ENCODE measurements around the gene FLRT2. TPM values are rescaled to one million over a fixed set of nuclear protein-coding genes. Genes with fewer than 3 reads are reported as not detected.

Gene FLRT2
- total RNA-seq, 1 experiment from 2014 or later, result 0.43 TPM

DNA sequence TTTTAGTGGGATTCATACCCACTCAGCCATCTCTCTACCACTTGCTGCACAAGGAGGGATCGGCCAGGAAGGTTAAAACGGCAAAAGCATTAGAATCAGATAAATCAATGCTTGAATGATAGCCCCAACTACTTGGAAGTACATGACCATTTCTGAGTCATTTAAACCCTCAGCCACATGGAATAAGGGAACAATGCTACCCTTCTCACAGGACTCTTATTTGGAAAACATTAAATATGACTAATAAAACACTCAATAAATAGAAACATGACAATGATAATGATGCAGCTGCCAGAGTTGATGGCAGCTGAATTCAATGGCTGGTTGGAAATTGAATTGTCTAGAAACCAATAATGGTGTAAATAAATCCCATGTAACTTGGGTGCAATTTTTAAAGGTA, 165.4 kb downstream of the FLRT2 start:
- no peaks in the 10 kb centered on the region for H3K27me3 ChIP-seq (replicated peaks; ENCODE audit: control insufficient read depth, insufficient read depth, low read length)
- H3K27ac Mint-ChIP-seq (ENCODE audit: unreplicated experiment), result no peak overlapping the region
- BruUV-seq (replicated peaks), result no TSS peak
- H3K9me3 ChIP-seq, result no peaks in the 10 kb centered on the region
- TF ChIP-seq, protein P1, sequence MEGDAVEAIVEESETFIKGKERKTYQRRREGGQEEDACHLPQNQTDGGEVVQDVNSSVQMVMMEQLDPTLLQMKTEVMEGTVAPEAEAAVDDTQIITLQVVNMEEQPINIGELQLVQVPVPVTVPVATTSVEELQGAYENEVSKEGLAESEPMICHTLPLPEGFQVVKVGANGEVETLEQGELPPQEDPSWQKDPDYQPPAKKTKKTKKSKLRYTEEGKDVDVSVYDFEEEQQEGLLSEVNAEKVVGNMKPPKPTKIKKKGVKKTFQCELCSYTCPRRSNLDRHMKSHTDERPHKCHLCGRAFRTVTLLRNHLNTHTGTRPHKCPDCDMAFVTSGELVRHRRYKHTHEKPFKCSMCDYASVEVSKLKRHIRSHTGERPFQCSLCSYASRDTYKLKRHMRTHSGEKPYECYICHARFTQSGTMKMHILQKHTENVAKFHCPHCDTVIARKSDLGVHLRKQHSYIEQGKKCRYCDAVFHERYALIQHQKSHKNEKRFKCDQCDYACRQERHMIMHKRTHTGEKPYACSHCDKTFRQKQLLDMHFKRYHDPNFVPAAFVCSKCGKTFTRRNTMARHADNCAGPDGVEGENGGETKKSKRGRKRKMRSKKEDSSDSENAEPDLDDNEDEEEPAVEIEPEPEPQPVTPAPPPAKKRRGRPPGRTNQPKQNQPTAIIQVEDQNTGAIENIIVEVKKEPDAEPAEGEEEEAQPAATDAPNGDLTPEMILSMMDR (IDR thresholded peaks at IDR 0.05; ENCODE audit: insufficient read depth in 1 of 2, low read depth in 1 of 2, low read length in 1 of 2, severe bottlenecking in 1 of 2, unreplicated experiment in 1 of 2), result no peak
- H3K4me1 Mint-ChIP-seq (ENCODE audit: low read depth, unreplicated experiment), result no peaks in the 10 kb centered on the region
- H3K36me3 Mint-ChIP-seq (ENCODE audit: insufficient read depth, unreplicated experiment), result no peaks in the 10 kb centered on the region
- H3K36me3 ChIP-seq (ENCODE audit: control insufficient read depth, insufficient read depth, low read length), result no peaks in the 10 kb centered on the region
- ChIA-PET CTCF (no interaction called here), POLR2A (no interaction called here)
- H3K4me3 Mint-ChIP-seq (ENCODE audit: unreplicated experiment), result no peak overlapping the region
- no peak overlapping the region for H3K4me3 ChIP-seq (ENCODE audit: low read depth, low read length)
- H3K27me3 Mint-ChIP-seq (ENCODE audit: insufficient read depth, unreplicated experiment), result peaks cover 2% of the 10 kb centered on the region
- no peaks in the 10 kb centered on the region for H3K4me1 ChIP-seq
- intact Hi-C loops (cut with micrococcal nuclease; ENCODE audit: unreplicated experiment), result no loop called here
- DNase-seq, result no peak
- H3K9me3 Mint-ChIP-seq (ENCODE audit: unreplicated experiment), result no peaks in the 10 kb centered on the region

DNA sequence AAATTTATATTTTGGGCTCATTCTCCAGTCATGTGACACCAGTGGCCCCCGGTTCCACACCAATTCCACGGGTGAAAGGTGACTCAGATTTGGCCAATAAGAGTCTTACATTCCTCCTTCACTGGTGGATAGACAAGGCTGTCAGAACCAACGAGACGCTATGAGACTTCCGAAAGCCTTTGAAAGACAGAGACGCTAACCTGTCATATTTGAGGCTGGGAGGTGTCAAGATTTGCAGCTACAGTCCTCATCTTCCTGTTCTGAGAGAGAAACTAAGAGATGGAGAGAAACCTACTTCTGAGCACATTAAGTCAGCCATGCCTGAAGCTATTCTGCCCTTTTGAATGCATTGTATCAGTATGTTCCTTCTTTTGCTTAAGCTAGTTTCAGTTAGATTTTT, 171.2 kb downstream of the FLRT2 start:
- Mint-ChIP-seq H3K4me3 (ENCODE audit: unreplicated experiment) (no peak overlapping the region), H3K27ac (ENCODE audit: unreplicated experiment) (no peak overlapping the region), H3K9me3 (ENCODE audit: unreplicated experiment) (no peaks in the 10 kb centered on the region), H3K36me3 (ENCODE audit: insufficient read depth, unreplicated experiment) (no peaks in the 10 kb centered on the region), H3K27me3 (ENCODE audit: insufficient read depth, unreplicated experiment) (peaks cover 8% of the 10 kb centered on the region), H3K4me1 (ENCODE audit: low read depth, unreplicated experiment) (no peaks in the 10 kb centered on the region)
- Histone ChIP-seq H3K27me3 (replicated peaks; ENCODE audit: control insufficient read depth, insufficient read depth, low read length) (no peaks in the 10 kb centered on the region), H3K9me3 (no peaks in the 10 kb centered on the region), H3K4me3 (ENCODE audit: low read depth, low read length) (no peak overlapping the region), H3K36me3 (ENCODE audit: control insufficient read depth, insufficient read depth, low read length) (no peaks in the 10 kb centered on the region), H3K4me1 (no peaks in the 10 kb centered on the region)
- TF ChIP-seq, protein P1 (IDR thresholded peaks at IDR 0.05; ENCODE audit: insufficient read depth in 1 of 2, low read depth in 1 of 2, low read length in 1 of 2, severe bottlenecking in 1 of 2, unreplicated experiment in 1 of 2), result no peak
- intact Hi-C loops (cut with micrococcal nuclease; ENCODE audit: unreplicated experiment), result no loop called here
- CTCF ChIA-PET, result no interaction called here
- no peak for DNase-seq
- no TSS peak for BruUV-seq (replicated peaks)
- POLR2A ChIA-PET, result no interaction called here

DNA sequence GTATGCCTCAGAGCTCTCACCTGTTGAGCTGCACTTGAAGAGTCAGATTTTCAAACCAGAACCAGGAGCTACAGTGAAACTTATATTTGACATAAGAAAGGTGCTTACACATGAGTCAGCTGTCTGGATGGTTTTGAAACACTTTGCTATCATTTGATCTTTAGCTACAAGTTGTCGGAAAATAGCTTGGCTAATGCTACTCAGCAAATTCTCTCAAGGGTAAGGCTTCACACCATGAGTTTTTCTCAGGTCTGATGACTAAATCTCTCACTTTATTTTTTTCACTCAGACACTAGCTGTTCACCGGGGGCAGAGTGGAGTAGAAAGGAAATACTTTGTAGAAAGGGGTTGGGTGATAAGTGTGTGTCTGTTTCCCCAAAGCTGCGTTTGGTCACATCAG, 171.8 kb downstream of the FLRT2 start:
- BruUV-seq (replicated peaks), result no TSS peak
- Histone ChIP-seq H3K36me3 (ENCODE audit: control insufficient read depth, insufficient read depth, low read length) (no peaks in the 10 kb centered on the region), H3K9me3 (no peaks in the 10 kb centered on the region), H3K27me3 (replicated peaks; ENCODE audit: control insufficient read depth, insufficient read depth, low read length) (no peaks in the 10 kb centered on the region), H3K4me1 (no peaks in the 10 kb centered on the region), H3K4me3 (ENCODE audit: low read depth, low read length) (no peak overlapping the region)
- Mint-ChIP-seq H3K27me3 (ENCODE audit: insufficient read depth, unreplicated experiment) (peaks cover 7% of the 10 kb centered on the region), H3K4me1 (ENCODE audit: low read depth, unreplicated experiment) (no peaks in the 10 kb centered on the region), H3K36me3 (ENCODE audit: insufficient read depth, unreplicated experiment) (no peaks in the 10 kb centered on the region), H3K27ac (ENCODE audit: unreplicated experiment) (no peak overlapping the region), H3K4me3 (ENCODE audit: unreplicated experiment) (no peak overlapping the region), H3K9me3 (ENCODE audit: unreplicated experiment) (no peaks in the 10 kb centered on the region)
- intact Hi-C loops (cut with micrococcal nuclease; ENCODE audit: unreplicated experiment), result no loop called here
- ChIA-PET POLR2A (no interaction called here), CTCF (no interaction called here)
- DNase-seq, result no peak
- TF ChIP-seq, protein P1 (IDR thresholded peaks at IDR 0.05; ENCODE audit: insufficient read depth in 1 of 2, low read depth in 1 of 2, low read length in 1 of 2, severe bottlenecking in 1 of 2, unreplicated experiment in 1 of 2), result no peak

All from Caco-2 (cell line).